Stimulated activated effector memory CD8-positive, alpha-beta T cell treated with anti-CD3 and anti-CD28 coated beads, Interleukin-12 subunit alpha, Interleukin-12 subunit beta, amount 100 ng/mL, for 72 hours (primary cell): Measurements from ENCODE around the gene SGCG.
"Not testable (repeated sequence)": the region's sequence is repeated elsewhere in the genome, so short reads cannot be mapped to it uniquely, and the experiment has no call there.

Experiments
- ATAC-seq: fragments of 150-1000 bp; cut with Tn5 transposase; 2 replicates; pipeline ENCODE4 v1.10.0; 2021
- DNase-seq, 2 donors: peaks; one replicate each; pipeline ENCODE4 v3.0.0; 2021 to 2022; ENCODE audit warnings: low spot score in 2 of 2
- H3K27ac Mint-ChIP-seq: one replicate; pipeline ENCODE4 v1.8.0; 2022; ENCODE audit warnings: mild to moderate bottlenecking, mixed read lengths
- H3K36me3 Mint-ChIP-seq: one replicate; pipeline ENCODE4 v1.8.0; 2022; ENCODE audit warnings: mild to moderate bottlenecking, mixed read lengths
- H3K4me1 Mint-ChIP-seq: one replicate; pipeline ENCODE4 v1.8.0; 2022; ENCODE audit warnings: mixed read lengths
- H3K4me3 Mint-ChIP-seq: one replicate; pipeline ENCODE4 v1.8.0; 2022; ENCODE audit warnings: mild to moderate bottlenecking, mixed read lengths
- H3K9me3 Mint-ChIP-seq: one replicate; pipeline ENCODE4 v1.8.0; 2022; ENCODE audit warnings: mixed read lengths

Gene SGCG

DNA sequence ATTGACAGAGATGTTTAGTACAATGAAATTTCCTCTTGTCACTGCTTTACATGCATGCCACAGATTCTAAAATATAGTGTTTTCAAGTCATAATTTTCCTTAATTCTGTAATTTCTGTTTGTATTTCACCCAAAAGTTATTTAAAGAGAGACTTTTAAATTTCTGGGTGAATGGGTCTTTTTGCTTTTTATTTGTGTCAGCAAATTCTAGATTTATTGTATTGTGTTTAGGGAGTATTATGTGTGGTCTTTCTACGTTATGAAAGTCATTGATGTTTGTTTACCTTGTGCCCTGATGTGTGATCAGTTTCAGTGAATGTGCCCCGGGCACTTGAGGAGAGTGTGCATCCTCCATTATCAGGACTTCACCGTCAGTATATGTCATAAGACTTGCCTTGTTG, 92.7 kb downstream of the SGCG start:
- no peaks in the 10 kb centered on the region for H3K9me3 Mint-ChIP-seq
- ATAC-seq (no peak), DNase-seq (no peak)
- no peak overlapping the region for H3K4me3 Mint-ChIP-seq
- no peak overlapping the region for H3K27ac Mint-ChIP-seq
- H3K4me1 Mint-ChIP-seq, result peaks cover 3% of the 10 kb centered on the region
- no peaks in the 10 kb centered on the region for H3K36me3 Mint-ChIP-seq

DNA sequence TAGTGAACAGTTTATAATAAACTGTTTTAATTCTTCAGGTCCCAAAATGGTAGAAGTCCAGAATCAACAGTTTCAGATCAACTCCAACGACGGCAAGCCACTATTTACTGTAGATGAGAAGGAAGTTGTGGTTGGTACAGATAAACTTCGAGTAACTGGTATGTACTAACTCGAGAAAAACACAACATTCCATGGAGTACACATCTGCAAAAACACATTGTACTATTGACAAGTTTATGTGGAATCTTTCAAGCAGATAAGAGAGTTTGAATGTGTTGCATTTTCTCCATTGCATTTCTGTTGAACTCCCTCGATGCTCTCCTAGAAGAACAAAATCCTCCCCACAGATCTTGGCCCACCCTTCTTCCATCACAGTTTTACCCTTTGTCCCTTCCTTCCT, 98.5 kb downstream of the SGCG start:
- Mint-ChIP-seq H3K9me3 (no peaks in the 10 kb centered on the region), H3K4me3 (no peak overlapping the region), H3K36me3 (no peaks in the 10 kb centered on the region), H3K27ac (no peak overlapping the region), H3K4me1 (no peaks in the 10 kb centered on the region)
- ATAC-seq, result no peak
- no peak for DNase-seq

- Mint-ChIP-seq H3K36me3 (no peaks in the 10 kb centered on the region), H3K4me1 (no peaks in the 10 kb centered on the region), H3K9me3 (no peaks in the 10 kb centered on the region), H3K27ac (no peak overlapping the region), H3K4me3 (no peak overlapping the region)
- ATAC-seq (no peak), DNase-seq (no peak)
These were observed 107.8 kb downstream of the SGCG start for GRCh38 chr13:23288564-23288963.

GRCh38 chr13:23288995-23289394, 108.2 kb downstream of the SGCG start:
- ATAC-seq (no peak), DNase-seq (no peak)
- H3K36me3 Mint-ChIP-seq, result no peaks in the 10 kb centered on the region
- H3K27ac Mint-ChIP-seq, result no peak overlapping the region
- H3K4me3 Mint-ChIP-seq, result no peak overlapping the region
- no peaks in the 10 kb centered on the region for H3K4me1 Mint-ChIP-seq
- no peaks in the 10 kb centered on the region for H3K9me3 Mint-ChIP-seq

GRCh38 chr13:23289917-23290357, 109.2 kb downstream of the SGCG start:
- DNase-seq (no peak), ATAC-seq (no peak)
- no peaks in the 10 kb centered on the region for H3K9me3 Mint-ChIP-seq
- H3K4me3 Mint-ChIP-seq, result no peak overlapping the region
- H3K27ac Mint-ChIP-seq, result no peak overlapping the region
- H3K4me1 Mint-ChIP-seq, result no peaks in the 10 kb centered on the region
- no peaks in the 10 kb centered on the region for H3K36me3 Mint-ChIP-seq

DNA sequence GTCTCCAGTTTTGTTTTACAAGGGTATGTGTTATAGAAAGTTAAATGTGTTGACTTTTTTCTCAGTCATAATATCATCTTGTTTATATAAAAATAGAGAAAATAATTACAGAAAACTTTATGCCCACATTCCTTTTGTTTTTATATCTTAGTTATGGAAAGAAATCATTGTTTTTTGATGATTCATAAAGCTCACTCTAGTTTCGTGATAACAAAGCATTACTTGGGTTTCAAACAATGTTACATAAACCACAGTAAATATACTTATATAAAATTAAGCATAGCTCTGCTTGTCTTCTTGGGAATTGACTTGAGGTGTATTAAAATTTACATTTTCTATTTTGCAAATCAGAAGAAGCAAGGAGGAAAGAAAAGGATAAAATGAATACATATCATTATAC, 111.8 kb downstream of the SGCG start:
- Mint-ChIP-seq H3K27ac (no peak overlapping the region), H3K9me3 (no peaks in the 10 kb centered on the region), H3K4me3 (no peak overlapping the region), H3K4me1 (no peaks in the 10 kb centered on the region), H3K36me3 (no peaks in the 10 kb centered on the region)
- ATAC-seq (no peak), DNase-seq (no peak)

GRCh38 chr13:23314837-23315236, 134.1 kb downstream of the SGCG start:
- not testable (repeated sequence) for DNase-seq, H3K9me3 Mint-ChIP-seq, H3K4me3 Mint-ChIP-seq, H3K36me3 Mint-ChIP-seq, H3K4me1 Mint-ChIP-seq, ATAC-seq, H3K27ac Mint-ChIP-seq

- Mint-ChIP-seq H3K9me3 (no peaks in the 10 kb centered on the region), H3K4me3 (no peak overlapping the region), H3K27ac (no peak overlapping the region), H3K4me1 (peaks cover 23% of the 10 kb centered on the region), H3K36me3 (no peaks in the 10 kb centered on the region)
- DNase-seq (no peak), ATAC-seq (no peak)
These were observed 139.1 kb downstream of the SGCG start for GRCh38 chr13:23319883-23320224.

GRCh38 chr13:23320926-23321534, 140.3 kb downstream of the SGCG start:
- Mint-ChIP-seq H3K36me3 (no peaks in the 10 kb centered on the region), H3K4me3 (peak overlapping the region; percentile 67), H3K27ac (no peak overlapping the region), H3K4me1 (peaks cover 23% of the 10 kb centered on the region), H3K9me3 (no peaks in the 10 kb centered on the region)
- peak; percentile 31 for ATAC-seq
- no peak for DNase-seq

DNA sequence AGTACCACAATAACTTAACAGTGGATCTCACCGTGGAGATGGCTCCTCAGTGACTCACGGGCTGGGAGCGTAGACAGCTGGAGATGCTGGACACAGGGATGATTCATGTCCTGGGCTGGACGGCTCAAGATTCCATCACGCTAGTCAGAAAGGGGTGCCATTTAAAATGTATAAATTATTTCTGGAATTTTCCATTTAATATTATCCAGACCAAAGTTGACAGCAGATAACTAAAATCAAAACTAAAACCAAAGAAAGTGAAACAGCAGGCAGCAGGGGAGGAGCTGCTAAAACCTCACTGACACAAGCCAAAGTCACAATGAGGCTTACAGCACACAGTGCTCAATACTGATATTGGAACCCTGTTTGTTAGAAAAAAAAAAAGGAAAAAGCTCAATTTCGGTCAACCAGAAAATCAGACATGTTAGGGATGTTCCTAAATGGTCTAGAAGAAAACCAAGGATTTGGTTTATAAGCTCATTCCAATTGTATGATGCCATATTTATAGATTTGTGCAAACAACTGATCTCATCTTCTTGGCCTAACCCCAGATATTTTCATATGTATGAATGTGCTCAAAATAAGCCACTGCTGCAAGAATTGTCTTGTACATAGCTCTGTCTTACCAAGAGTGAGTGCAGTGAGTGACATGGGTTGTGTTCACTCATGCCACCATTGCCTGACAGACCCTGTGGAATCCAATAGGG, 140.9 kb downstream of the SGCG start:
- ATAC-seq, result peak; percentile 90
- peak overlapping the region; percentile 67 for H3K4me3 Mint-ChIP-seq
- H3K9me3 Mint-ChIP-seq, result no peaks in the 10 kb centered on the region
- no peaks in the 10 kb centered on the region for H3K36me3 Mint-ChIP-seq
- no peak overlapping the region for H3K27ac Mint-ChIP-seq
- peaks cover 23% of the 10 kb centered on the region for H3K4me1 Mint-ChIP-seq
- DNase-seq, result peak in 1 of 2 donors; percentile 49

- Mint-ChIP-seq H3K27ac (no peak overlapping the region), H3K4me1 (peaks cover 23% of the 10 kb centered on the region), H3K9me3 (no peaks in the 10 kb centered on the region), H3K4me3 (no peak overlapping the region), H3K36me3 (no peaks in the 10 kb centered on the region)
- ATAC-seq, result no peak
- no peak for DNase-seq
These were observed 141.9 kb downstream of the SGCG start for GRCh38 chr13:23322353-23323336.

DNA sequence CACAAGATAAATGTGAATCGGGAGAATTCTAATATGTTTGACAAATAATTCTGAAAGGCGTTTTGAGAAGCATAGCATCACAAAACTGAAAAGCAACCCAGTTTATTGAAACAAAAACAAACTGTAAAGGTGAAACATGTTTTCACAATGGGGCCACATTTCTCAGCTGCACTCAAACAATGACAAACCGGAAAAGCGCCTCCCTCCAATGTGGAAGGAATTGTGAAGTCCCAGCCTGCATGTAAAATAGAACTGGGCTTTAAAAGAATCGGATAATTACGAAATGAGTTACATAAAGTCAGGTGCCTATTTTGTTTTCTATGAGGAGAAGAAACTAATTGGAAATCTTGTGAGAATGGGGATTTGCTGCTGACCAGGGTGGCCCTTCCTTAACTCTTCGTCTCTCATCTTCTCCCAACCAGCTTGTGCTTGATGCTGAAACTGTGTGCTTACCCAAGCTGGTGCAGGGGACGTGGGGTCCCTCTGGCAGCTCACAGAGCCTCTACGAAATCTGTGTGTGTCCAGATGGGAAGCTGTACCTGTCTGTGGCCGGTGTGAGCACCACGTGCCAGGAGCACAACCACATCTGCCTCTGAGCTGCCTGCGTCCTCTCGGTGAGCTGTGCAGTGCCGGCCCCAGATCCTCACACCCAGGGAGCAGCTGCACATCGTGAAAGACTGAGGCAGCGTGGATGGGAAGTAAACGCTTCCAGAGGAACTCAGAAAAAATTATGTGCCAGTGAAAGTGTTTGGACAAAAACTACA, 143.3 kb downstream of the SGCG start:
- DNase-seq, result no peak
- no peak for ATAC-seq
- Mint-ChIP-seq H3K36me3 (no peaks in the 10 kb centered on the region), H3K4me1 (peaks cover 23% of the 10 kb centered on the region), H3K4me3 (no peak overlapping the region), H3K9me3 (no peaks in the 10 kb centered on the region), H3K27ac (no peak overlapping the region)

DNA sequence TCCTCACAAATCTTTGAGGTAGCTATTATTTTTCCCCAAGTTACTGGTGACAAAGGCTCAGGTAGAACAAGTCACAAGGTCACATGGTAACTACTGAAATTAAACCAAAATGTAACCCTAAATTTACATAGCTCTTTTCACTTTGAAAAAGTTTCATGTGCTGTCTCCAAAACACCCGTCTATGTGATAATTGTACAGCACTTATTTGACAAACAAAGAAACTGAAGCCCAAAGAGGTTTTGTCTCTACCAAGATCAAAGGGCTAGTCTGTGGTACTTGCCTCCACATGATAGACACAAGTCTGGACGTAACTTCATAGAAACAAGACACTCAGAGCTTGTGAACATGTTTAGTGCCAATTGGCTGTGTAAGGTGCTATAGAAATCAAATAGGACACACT, 144.4 kb downstream of the SGCG start:
- DNase-seq (no peak), ATAC-seq (no peak)
- Mint-ChIP-seq H3K9me3 (peaks cover 6% of the 10 kb centered on the region), H3K4me1 (peaks cover 17% of the 10 kb centered on the region), H3K27ac (no peak overlapping the region), H3K4me3 (no peak overlapping the region), H3K36me3 (no peaks in the 10 kb centered on the region)

GRCh38 chr13:23330356-23330755, 149.6 kb downstream of the SGCG start:
- Mint-ChIP-seq H3K4me1 (no peaks in the 10 kb centered on the region), H3K36me3 (no peaks in the 10 kb centered on the region), H3K27ac (no peak overlapping the region), H3K4me3 (no peak overlapping the region), H3K9me3 (peaks cover 19% of the 10 kb centered on the region)
- ATAC-seq, result no peak
- no peak for DNase-seq

DNA sequence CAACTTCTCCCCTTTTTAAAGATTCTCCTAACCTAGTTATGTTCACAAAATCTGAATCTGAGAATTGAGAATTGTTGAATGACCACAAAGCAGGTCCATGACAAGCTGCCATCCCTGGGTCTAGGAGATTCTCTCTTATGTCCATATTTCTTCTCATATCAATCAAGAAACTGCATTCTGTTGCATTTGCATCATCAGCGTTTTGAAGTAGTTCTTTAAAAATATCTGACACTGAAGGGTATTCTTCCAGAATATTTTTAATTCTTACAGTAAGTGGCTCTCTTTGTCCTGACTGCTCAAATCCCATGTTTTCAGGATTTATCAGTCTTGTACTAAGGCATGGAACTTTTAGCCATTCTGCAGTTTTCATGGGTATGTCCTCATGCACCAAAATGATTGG, 158.4 kb downstream of the SGCG start:
- Mint-ChIP-seq H3K9me3 (peaks cover 3% of the 10 kb centered on the region), H3K27ac (no peak overlapping the region), H3K36me3 (peaks cover 31% of the 10 kb centered on the region), H3K4me1 (no peaks in the 10 kb centered on the region), H3K4me3 (no peak overlapping the region)
- ATAC-seq (no peak), DNase-seq (no peak)
